ENCODE results near the gene TREH. TPM values are rescaled to one million over a fixed set of nuclear protein-coding genes. Genes with fewer than 3 reads are reported as not detected.

TREH gene
- total RNA-seq, 1 experiment from 2014 or later: not detected

- Histone ChIP-seq H4K8ac (replicated peaks; ENCODE audit: insufficient read length, low read depth, low read length) (no peak overlapping the region), H3K4me1 (ENCODE audit: insufficient read depth, low read length) (peaks cover 2% of the 10 kb centered on the region; the same call in 1 of the 2 replicates), H3T11ph (ENCODE audit: low read length) (no peak overlapping the region), H4K5ac (ENCODE audit: insufficient read length, low read depth, low read length) (no peak overlapping the region), H3K4me2 (ENCODE audit: insufficient read depth, insufficient read length, low read length) (no peak overlapping the region), H3K14ac (ENCODE audit: insufficient read depth, low read length) (no peak overlapping the region), H3K9me3 (ENCODE audit: control insufficient read depth, low read depth, low read length) (no peaks in the 10 kb centered on the region), H3K27me3 (ENCODE audit: insufficient read depth, low read length) (no peaks in the 10 kb centered on the region), H3K56ac (ENCODE audit: insufficient read length, low read depth, low read length) (no peak overlapping the region), H2BK12ac (ENCODE audit: insufficient read length, low read depth, low read length) (no peak overlapping the region), H3K79me1 (ENCODE audit: insufficient read depth, low read depth, low read length, poor library complexity, severe bottlenecking) (no peaks in the 10 kb centered on the region), H2AK5ac (ENCODE audit: insufficient read length, low read length) (no peak overlapping the region), H2BK20ac (ENCODE audit: low read depth, low read length, poor library complexity, severe bottlenecking) (no peak overlapping the region), H3K79me2 (ENCODE audit: insufficient read depth, low read length) (no peaks in the 10 kb centered on the region; the same call in 1 of the 2 replicates), H3K27ac (ENCODE audit: insufficient read length, low read depth, low read length) (no peak overlapping the region), H3K9ac (ENCODE audit: extremely low read depth, insufficient read length, low read length) (no peak overlapping the region), H2BK15ac (ENCODE audit: low read depth, low read length) (no peak overlapping the region), H4K20me1 (ENCODE audit: control insufficient read depth, insufficient read depth, insufficient read length) (no peaks in the 10 kb centered on the region), H2BK5ac (ENCODE audit: insufficient read length, low read length) (no peak overlapping the region), H3K4ac (ENCODE audit: low read depth, low read length) (no peak overlapping the region), H4K91ac (ENCODE audit: insufficient read length, low read depth, low read length) (no peak overlapping the region), H3K23ac (ENCODE audit: insufficient read length, low read depth, low read length) (no peak overlapping the region), H2AFZ (ENCODE audit: low read length) (no peak overlapping the region), H3K23me2 (ENCODE audit: insufficient read length, low read depth, low read length, poor library complexity, severe bottlenecking) (peaks cover 4% of the 10 kb centered on the region), H3K18ac (ENCODE audit: insufficient read length, low read depth, low read length) (no peak overlapping the region), H2BK120ac (ENCODE audit: low read depth, low read length, poor library complexity, severe bottlenecking) (no peak overlapping the region)
- H3K27ac Mint-ChIP-seq: no peak overlapping the region
- TF ChIP-seq CTCF (conservative IDR thresholded peaks at IDR 0.05): no peak
- no peak for DNase-seq
- no peak overlapping the region for H3K4me3 Mint-ChIP-seq
- WGBS (ENCODE audit: extremely low coverage, insufficient read length, low lambda C conversion rate): no CpG with 5 or more reads among the region's 10 CpGs
- H3K27me3 Mint-ChIP-seq (ENCODE audit: low read depth): no peaks in the 10 kb centered on the region
- H3K36me3 Mint-ChIP-seq (ENCODE audit: insufficient read depth in 1 of 3, low read depth in 3 of 3): peaks cover 17 to 66% (median 52%) of the 10 kb centered on the region in 3 experiments
- H3K4me1 Mint-ChIP-seq: peaks cover 10 to 13% of the 10 kb centered on the region in 2 experiments
- H3K9me3 Mint-ChIP-seq: no peaks in the 10 kb centered on the region
Measured at GRCh38 chr11:118627566-118627965, 51.9 kb downstream of the TREH start.

Data from H9 (cell line).